Jurkat, Clone E6-1 (cell line): Measurements from ENCODE around the gene PCSK4.

Source experiments
- DNase-seq: peaks from one replicate; pipeline ENCODE4 v3.0.0-alpha.2; 2011; ENCODE audit warnings: low read depth, low spot score
- H3K4me3 ChIP-seq: 2 replicates; pipeline ENCODE4 v1.5.1; 2011; ENCODE audit warnings: mild to moderate bottlenecking, low read length, control low read depth, moderate library complexity

Gene PCSK4

DNA sequence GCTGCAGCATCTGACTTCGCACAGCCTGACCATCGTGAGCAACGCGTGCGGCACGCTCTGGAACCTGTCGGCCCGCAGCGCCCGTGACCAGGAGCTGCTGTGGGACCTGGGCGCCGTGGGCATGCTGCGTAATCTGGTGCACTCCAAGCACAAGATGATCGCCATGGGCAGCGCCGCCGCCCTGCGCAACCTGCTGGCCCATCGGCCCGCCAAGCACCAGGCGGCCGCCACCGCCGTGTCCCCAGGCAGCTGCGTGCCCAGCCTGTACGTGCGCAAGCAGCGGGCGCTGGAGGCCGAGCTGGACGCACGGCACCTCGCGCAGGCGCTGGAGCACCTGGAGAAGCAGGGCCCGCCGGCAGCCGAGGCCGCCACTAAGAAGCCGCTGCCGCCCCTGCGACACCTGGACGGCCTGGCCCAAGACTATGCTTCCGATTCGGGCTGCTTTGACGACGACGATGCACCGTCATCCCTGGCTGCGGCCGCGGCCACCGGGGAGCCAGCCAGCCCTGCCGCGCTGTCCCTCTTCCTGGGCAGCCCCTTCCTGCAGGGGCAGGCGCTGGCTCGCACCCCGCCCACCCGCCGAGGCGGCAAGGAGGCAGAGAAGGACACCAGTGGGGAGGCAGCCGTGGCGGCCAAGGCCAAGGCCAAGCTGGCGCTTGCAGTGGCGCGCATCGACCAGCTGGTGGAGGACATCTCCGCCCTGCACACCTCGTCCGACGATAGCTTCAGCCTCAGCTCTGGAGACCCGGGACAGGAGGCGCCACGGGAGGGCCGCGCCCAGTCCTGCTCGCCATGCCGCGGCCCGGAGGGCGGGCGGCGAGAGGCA lies 24.7 kb downstream of the PCSK4 start:
- no peak for DNase-seq
- no peak overlapping the region for H3K4me3 ChIP-seq

DNA sequence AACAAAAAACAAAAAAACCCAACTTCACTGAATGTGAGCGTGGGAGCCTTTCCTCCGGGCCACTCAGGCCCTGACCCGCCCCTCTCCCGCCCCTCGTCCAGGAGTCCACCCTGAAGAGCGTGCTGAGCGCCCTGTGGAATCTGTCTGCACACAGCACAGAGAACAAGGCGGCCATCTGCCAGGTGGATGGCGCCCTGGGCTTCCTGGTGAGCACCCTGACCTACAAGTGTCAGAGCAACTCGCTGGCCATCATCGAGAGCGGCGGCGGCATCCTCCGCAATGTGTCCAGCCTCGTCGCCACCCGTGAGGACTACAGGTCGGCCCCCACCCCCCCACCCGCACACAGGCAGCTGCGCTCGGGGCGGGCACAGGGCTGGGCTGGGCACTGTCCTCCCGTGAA lies 28.3 kb downstream of the PCSK4 start:
- no peak overlapping the region for H3K4me3 ChIP-seq
- no peak for DNase-seq

DNA sequence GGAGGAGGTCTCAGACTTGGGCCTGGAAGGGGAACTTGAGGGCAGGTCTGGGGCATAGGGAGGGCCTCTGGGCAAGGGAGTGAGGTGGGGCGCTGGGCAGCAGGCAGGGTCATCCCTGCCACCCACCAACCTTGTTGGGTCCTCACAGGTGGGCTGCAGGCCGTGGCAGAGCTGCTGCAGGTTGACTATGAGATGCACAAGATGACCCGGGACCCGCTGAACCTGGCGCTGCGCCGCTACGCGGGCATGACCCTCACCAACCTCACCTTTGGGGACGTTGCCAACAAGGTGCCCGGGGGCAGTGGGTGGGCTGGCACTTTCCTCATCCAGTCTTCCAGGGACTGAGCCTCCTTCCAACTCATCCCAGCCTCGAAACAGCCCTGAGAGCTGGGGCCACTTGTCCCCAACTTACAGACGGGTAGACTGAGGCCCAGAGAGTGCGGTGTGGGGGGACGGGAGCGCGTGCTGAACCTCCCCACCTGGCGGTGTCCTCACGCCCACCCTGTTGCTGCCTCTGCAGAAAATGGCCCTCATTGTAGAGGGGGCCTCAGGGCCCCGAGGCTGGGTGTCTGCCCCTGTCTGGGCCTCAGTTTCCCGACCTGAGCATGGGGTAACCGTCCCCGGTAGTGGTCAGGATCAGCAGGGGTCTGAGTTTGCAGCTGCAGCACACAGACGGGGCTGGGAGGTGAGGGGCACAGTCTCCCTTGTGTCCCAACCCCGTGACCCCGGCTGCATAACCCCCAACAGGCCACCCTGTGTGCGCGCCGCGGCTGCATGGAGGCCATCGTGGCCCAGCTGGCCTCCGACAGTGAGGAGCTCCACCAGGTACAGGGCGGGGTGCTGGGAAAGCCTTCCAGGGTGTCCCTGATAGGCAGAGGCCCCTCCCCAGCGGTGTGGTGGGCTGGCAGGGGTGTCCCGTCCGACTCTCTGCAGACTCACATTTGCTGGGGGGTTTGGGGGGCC lies 29.8 kb downstream of the PCSK4 start:
- DNase-seq, result no peak
- H3K4me3 ChIP-seq, result no peak overlapping the region

DNA sequence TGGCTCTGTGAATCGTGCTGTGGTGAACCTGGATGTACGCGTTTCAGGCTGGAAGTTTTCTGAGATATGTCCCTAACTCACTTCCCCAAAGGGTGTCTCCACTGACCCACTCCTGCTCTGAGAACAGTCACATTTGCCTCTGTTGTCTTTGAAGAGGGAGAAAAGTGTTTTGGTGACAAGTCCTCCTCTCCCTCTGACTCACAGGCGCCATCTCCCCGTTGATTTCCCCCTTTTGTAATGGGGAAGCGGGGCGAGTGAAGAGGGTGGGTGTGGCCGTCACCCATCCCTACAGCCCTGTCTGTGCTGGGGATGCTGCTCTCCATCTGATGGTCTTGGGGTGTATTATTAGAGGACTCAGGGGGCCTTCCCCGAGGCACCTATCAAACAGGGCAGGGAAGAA lies 30.7 kb downstream of the PCSK4 start:
- no peak for DNase-seq
- no peak overlapping the region for H3K4me3 ChIP-seq

DNA sequence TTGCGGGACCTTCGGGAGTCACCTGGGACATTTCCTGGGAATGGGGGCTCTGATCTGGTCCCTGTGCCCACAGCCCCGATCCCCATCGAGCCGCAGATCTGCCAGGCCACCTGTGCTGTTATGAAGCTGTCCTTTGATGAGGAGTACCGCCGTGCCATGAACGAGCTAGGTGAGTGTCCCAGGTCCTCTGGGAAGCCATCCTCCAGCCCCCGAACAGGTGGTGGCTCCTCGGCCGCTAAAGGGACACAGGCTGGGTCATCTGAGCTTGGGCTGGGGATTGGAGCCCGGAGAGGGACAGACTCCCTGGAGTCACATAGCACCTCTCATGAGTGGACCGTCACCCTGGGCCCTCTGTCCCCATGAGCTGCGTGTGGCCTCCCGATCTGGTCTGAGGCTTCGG lies 32.3 kb downstream of the PCSK4 start:
- DNase-seq, result no peak
- H3K4me3 ChIP-seq, result no peak overlapping the region

DNA sequence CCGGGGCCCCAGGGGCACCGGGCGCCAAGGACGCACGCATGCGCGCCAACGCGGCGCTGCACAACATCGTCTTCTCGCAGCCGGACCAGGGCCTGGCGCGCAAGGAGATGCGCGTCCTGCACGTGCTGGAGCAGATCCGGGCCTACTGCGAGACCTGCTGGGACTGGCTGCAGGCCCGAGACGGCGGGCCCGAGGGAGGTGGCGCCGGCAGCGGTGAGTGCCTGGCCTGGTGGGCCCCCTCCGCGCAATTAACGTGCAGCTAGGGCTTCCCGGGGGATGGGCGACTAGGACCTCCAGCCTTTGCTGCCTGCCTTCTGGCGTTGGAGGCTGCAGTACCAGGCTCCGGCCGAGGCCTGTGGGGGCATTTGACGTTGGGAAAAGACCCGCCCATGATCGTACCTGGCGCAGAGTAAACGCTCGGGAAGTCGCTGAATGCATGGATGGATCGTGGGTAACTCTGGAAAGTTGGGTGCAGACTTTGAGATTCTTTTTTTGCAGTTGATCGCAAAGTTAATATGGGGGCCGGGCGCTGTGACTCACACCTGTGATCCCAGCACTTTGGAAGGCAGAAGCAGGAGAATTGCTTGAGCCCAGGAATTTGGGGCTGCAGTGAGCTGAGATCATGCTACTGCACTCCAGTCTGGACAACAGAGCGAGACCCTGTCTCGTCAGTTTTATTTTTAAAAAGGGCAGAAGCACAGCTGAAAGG lies 33.0 kb downstream of the PCSK4 start:
- DNase-seq, result no peak
- no peak overlapping the region for H3K4me3 ChIP-seq

DNA sequence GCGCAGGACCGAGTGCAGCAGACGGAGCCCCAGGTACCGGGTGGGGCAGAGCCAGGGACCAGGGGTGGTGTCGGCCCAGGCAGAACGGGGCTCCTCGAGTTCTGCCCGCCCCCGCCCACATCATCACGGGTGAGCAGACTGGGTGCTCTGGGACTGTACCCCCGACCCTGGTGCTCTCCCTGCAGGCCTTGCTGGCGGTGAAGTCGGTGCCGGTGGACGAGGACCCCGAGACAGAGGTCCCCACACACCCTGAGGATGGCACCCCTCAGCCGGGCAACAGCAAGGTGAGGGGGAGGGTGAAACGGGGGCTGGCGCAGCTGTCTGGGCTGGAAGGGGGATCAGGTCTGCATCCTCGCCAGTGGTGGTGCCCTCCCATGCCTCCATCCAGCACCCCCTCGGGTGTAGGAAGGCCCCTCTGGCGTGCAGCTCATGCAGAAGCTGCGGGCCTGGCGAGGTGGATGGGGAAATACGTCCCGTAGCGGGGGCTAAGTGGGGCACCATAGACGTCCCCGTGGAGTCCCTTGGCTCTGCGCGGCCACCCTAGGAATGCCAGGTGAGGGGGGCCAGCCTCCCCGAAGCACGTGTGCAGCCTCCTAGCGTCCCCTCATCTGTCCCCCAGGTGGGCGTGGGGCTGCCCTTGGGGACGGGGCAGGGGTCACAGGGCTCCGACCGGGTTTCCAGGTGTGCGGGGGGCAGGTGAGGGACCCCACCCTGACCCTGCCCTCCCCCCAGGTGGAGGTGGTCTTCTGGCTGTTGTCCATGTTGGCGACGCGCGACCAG lies 33.8 kb downstream of the PCSK4 start:
- DNase-seq, result no peak
- no peak overlapping the region for H3K4me3 ChIP-seq

DNA sequence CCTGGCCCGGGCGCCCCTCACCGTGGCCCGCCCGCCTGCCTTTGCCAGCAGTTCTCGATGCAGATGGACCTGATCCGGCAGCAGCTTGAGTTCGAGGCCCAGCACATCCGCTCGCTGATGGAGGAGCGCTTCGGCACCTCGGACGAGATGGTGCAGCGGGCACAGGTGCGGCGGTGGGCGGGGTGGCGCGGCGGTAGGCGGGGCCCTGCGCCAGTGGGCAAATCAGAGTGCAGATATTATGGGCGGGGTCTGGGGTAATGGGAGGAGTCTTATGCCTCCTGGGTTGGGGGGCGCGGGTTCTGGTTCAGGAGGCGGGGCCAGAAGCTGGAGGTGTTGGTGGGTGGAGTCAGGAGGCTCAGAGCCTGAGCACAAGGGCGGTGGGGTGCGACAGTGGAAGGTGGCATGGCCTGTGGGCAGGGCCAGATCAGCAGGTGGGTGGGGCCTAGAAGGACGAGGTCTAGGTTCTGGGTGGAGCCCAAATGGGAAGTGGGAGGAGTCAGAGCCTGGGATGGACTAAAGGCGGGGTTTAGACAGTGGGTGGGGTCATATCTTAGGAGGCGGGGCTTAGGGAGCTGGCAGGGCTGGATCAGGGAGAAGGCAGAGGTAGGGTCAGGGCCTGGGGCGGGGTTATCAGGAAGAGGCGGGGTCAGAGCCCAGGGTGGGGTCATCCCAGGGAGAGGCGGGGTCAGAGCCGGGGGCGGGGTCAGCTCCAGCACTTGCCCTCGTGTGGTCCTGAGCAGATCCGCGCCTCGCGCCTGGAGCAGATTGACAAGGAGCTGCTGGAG lies 34.6 kb downstream of the PCSK4 start:
- no peak overlapping the region; the same call in 1 of the 2 replicates for H3K4me3 ChIP-seq
- peak; percentile 79 for DNase-seq

DNA sequence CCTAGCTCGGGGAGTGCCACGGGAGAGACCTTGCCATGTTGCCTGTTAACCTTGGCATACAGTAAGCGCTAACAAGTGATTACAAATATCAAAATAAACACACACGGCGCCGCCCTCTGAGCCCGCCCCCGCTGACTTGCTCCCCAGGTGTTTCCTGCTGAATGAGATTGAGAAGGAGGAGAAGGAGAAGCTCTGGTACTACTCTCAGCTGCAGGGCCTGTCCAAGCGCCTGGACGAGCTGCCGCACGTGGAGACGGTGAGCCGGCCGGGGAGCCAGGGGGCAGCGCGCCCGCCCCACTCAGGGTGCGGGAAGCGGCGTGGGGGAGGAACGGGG lies 35.2 kb downstream of the PCSK4 start:
- H3K4me3 ChIP-seq, result no peak overlapping the region; the same call in 1 of the 2 replicates
- no peak for DNase-seq

DNA sequence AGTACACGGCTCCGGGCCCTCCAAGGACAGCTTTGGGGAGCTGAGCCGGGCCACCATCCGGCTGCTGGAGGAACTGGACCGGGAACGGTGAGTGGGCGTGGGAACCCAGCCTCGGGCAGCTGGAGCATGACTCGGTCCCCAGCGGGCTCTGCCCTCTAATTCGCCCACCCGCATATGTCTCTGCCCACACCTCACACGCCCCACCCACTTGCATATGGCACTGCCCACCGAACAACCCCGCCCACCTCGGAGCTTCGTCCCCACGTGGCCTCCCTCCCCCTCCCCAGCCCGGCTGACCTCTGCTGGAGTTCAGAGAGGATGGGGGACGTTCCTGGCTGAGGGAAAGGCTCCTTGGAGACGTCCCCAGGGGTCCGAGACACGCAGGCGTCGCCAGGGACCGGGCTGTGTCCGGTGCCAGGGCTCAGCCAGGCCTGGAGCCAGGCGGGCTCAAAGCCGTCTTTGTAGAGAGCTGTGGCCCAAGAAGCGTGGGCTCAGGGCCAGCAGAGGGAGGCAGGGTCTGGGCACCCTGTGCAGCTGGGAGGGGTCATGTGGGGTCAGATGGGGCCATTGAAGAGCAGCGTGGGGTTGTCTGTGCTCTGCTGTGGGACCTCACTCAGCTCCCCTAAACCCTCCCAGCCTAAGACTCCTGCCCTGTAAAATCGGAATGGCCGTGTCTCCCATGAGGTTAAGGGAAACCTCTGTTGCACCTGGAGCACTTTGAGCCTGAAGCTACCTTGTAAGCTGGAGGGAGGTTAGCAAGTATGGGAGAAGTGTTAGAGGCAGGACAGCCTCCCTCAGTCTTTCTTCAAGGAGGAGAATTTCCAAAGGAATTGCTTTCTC lies 36.4 kb downstream of the PCSK4 start:
- no peak overlapping the region for H3K4me3 ChIP-seq
- no peak for DNase-seq

DNA sequence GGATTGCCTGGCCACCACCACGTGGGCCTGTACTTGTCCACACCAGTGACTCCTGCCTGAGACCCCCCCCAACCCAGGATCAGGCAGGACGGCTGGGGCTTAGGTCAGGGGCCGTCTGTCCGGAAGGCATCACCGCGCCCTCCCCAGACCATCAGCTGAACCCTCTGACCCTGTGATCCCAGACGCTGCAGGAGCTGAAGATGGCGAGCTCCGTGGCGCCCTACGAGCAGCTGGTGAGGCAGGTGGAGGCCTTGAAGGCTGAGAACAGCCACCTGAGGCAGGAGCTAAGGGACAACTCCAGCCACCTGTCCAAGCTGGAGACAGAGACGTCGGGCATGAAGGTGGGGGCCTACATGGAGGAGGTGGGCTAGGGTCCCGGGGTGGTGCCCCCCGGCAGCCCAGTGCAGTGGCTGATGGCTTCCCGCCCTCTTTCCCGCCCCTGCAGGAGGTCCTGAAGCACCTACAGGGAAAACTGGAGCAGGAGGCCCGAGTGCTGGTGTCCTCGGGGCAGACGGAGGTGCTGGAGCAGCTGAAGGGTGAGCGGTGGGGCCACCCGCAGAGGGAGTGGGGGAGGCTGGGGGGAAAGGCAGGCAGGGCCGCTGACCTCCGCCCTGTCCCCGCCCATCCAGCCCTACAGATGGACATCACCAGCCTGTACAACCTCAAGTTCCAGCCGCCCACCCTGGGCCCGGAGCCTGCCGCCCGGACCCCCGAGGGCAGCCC lies 37.2 kb downstream of the PCSK4 start:
- no peak for DNase-seq
- no peak overlapping the region for H3K4me3 ChIP-seq

DNA sequence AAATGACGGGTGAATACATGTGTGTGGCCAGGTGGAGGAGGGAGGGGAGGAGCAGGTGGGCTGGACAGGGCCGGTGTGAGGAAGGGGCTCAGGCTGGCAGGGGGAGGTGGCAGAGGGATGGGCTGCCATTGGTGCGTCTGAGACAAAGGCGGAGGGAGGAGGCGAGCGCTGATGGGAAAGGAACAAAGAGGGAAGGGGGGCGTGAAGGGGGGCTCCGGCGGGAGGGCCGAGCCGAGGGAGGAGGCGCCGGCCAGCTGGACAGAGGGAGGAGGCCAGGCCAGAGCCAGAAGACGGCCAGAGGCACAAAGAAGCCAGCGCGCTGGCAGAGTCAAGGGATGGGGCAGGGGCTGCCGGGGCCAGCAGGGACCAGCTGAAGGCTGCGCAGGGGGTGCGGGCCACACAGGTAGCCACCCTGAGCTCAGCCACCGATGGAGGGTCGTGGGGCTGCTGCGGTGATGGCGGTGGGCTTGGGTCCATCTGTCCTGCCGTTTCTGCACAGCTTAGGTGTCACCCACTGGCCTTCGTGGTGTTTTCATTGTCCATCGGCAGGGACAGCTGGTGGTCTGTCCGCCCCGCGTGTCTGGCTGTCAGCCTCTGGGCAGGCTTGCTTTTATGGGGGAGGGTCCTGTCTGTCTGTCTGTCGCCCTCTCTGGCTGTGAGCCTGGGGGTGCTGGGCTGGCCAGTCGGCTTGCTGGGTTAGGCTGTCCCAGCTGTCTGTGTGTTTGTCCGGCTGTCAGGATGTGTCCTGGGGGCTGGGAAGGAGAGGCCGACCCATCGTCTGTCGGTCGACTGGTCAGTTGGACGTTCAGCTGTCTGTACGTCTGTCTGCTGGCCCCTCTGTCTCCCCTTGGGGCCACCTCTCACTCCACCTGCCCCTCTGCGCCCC lies 38.0 kb downstream of the PCSK4 start:
- no peak overlapping the region for H3K4me3 ChIP-seq
- DNase-seq, result no peak

DNA sequence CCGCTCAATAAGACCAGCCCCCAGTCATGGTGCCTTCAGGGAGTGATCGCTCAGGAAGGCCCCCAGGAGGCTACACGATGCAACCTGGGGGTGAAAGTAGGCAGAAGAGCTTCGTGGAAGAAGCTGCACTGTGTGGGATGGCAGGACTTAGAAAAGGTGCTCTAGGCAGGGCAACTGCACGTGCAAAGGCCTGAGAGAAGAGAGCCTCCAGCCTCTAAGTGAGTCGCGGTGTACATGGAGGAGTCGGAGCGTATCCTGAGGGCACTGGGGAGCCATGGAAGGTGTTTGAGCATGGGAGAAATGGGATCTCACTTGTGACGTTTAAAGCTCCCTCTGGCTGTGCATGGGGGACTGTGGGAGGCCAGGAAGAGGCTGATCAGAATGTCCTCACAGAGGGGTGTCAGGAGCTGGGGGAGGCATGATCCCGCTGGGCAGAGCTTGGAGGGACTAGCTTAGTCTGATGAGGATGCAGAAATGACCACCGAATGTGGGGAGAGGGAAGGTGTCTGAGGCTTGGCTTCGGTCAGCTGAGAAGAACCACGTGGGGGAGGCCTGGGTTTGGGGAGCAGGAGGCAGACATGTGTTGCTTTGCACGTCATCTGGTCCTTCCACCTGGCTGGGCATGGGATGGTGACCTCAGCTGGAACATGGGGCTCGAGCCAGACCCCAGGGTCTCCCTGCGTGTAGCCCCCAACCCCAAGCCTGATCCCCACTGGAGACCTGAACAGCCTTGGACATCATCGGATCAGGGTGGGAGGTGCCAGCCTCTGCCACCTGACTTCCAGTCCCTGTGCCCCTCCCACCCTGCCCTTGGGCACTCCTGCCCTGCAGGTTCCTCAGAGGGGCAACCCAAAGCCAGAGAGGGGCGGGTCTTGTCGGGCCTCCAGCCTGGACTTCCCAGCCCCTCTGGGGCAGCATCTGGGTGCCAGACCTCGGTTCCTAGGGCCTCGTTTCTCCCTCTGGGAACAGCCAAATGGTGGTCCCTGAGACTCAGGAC lies 39.1 kb downstream of the PCSK4 start:
- H3K4me3 ChIP-seq, result no peak overlapping the region
- DNase-seq, result no peak

DNA sequence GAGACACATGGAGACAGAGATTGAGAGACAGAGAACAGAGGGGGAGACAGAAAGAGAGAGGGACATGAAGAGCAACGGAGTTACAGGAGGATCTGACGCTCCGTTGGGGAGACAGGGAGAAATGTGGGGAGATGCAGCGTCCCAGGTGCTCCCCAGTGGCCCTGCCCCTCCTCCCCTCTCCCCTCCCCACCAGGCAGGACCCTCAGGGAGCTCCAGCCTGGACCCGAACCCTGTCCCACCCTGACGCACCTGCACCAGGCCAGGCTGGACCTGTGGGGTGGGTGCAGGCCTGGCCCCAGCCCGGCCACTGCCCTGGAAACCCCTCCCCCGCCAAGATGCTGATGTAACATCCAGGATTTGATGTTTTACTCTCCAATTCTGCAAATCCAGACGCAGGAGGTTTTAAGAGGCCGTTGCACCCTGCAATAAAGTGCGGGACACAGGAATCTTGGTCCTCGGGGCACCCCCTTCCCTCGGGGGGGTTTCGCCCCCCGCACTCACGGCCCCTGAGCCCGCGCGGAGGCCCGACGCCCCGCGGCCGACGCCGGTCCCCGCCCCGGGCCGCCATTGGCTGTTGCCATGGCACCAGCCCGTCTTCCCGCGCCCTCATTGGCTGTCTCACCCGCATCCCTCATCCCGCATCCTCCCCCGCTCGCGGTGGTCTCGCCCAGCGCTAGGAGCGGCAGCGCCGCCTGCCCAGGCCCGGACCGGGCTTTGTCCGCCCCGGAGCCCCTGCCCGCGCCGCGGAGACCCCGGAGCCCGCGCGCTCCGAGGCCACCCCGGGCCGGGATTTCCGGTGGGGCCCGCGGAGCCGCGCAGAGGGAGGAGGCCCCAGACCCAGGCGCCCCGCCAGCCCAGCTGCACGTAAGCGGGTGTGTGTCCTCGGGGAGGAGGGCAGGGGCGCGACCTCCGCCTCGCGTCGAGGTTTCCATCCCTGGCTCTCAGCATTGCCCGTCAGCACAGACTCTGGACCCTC lies 40.4 kb downstream of the PCSK4 start, which contains the start of gene APC2:
Gene APC2, plus strand, starts transcription at position 655 of the 976 bp plus-strand sequence. CDS start 2,881 bp downstream, outside the sequence.
- no peak for DNase-seq

More for the DNA sequence above, 40.4 kb downstream of the PCSK4 start, which contains the start of gene APC2:
- no peak within 1 kb of the TSS for H3K4me3 ChIP-seq
